ENCODE results near the gene PDHX.

Gene PDHX

DNA sequence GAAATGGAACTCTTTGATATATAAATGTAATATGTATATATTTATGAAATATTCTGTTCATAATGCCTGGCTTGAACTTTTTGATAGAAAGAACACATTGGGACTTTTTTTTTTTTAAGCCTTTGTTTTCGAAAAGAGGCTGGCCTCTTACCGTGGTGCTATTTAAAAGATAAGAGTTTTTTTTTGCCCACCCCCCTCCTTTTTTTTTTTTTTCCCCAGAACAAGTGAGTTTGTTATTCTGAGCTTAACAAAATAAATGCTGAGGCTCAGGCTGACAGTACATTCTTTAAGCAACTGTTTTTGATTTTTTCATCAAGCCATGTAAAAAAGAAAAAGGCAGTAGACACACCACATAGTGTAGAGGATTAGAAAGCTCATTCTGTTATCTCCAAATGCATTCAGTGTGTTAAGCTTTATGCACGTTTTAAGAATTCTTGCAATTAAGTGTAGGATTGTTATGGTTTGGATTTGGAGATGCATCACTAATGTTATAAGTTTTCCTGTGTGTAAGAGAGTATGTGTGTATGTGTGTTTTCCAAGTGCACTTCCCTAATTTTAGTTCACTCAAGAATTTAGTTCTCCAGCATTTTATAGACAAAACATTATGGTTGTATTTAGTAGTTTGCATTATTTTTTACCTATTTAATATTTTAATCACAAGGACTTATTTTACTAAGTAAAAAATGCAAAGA is 12.0 kb downstream of the PDHX start:
- H3K9me3 ChIP-seq = no peaks in the 10 kb centered on the region
- no peak overlapping the region for H3K4me3 ChIP-seq
- H3K27me3 ChIP-seq = no peaks in the 10 kb centered on the region
- DNase-seq = no peak
- no peak overlapping the region for H3K27ac ChIP-seq
- peaks cover 0 to 11% (median 7%) of the 10 kb centered on the region in 3 donors for H3K36me3 ChIP-seq
- TF ChIP-seq, protein P1, sequence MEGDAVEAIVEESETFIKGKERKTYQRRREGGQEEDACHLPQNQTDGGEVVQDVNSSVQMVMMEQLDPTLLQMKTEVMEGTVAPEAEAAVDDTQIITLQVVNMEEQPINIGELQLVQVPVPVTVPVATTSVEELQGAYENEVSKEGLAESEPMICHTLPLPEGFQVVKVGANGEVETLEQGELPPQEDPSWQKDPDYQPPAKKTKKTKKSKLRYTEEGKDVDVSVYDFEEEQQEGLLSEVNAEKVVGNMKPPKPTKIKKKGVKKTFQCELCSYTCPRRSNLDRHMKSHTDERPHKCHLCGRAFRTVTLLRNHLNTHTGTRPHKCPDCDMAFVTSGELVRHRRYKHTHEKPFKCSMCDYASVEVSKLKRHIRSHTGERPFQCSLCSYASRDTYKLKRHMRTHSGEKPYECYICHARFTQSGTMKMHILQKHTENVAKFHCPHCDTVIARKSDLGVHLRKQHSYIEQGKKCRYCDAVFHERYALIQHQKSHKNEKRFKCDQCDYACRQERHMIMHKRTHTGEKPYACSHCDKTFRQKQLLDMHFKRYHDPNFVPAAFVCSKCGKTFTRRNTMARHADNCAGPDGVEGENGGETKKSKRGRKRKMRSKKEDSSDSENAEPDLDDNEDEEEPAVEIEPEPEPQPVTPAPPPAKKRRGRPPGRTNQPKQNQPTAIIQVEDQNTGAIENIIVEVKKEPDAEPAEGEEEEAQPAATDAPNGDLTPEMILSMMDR (IDR thresholded peaks at IDR 0.05) = no peak
- peaks cover 0 to 51% (median 20%) of the 10 kb centered on the region in 4 donors for H3K4me1 ChIP-seq
- intact Hi-C loops (cut with DNase I; ENCODE audit: low total_unique reads) = loop anchor here (5.0 kb wide), 1 partner anchor 464 kb away; no protein-coding TSS in a partner anchor

DNA sequence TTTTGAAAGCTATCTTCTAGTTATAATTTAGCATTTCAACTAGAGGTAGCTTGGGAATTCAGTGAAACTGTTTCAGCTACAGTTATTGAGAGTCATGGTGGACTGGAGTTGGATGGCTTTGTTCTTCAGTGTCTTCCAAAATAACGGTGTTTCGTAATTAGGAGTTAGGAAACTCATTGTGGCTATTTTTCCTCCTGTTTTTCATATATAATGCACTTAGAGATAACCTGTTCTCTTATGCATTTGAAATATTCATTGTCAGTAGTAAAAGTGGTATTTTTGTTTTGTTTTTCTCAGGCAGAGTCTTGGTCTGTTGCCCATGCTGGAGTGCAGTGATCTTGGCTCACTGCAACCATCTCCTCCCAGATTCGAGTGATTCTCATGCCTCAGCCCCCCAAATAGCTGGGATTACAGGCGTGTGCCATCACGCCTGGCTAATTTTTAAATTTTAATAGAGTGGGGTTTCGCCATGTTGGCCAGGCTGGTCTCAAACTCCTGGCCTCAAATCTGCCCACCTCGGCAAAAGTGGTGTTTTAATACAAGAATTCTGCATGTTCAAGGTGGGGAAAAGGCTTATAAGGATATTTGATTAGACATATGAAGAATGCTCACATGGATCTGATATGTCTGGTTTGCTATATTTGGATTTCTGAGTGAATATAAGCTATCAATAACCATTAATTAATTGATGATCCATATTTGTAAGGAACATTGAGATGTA is 12.7 kb downstream of the PDHX start:
- Histone ChIP-seq H3K36me3 (peaks cover 0 to 11% (median 7%) of the 10 kb centered on the region in 3 donors), H3K27me3 (no peaks in the 10 kb centered on the region), H3K4me3 (no peak overlapping the region), H3K4me1 (peaks cover 0 to 46% (median 19%) of the 10 kb centered on the region in 4 donors), H3K9me3 (no peaks in the 10 kb centered on the region), H3K27ac (no peak overlapping the region)
- no peak for DNase-seq
- intact Hi-C loops (cut with DNase I; ENCODE audit: low total_unique reads) = loop anchor here (5.0 kb wide), 1 partner anchor 463 kb away; no protein-coding TSS in a partner anchor
- TF ChIP-seq, protein P1 (IDR thresholded peaks at IDR 0.05) = no peak

GRCh38 chr11:34929794-34930763 is 13.7 kb downstream of the PDHX start:
- intact Hi-C loops (cut with DNase I; ENCODE audit: low total_unique reads) = loop anchor here (5.0 kb wide), 1 partner anchor 462 kb away; no protein-coding TSS in a partner anchor
- DNase-seq = no peak
- H3K4me1 ChIP-seq = peaks cover 0 to 37% (median 12%) of the 10 kb centered on the region in 4 donors
- no peaks in the 10 kb centered on the region for H3K27me3 ChIP-seq
- TF ChIP-seq, protein P1 (IDR thresholded peaks at IDR 0.05) = no peak
- H3K4me3 ChIP-seq = no peak overlapping the region
- H3K36me3 ChIP-seq = peaks cover 0 to 11% (median 7%) of the 10 kb centered on the region in 3 donors
- H3K9me3 ChIP-seq = no peaks in the 10 kb centered on the region
- H3K27ac ChIP-seq = no peak overlapping the region

- Histone ChIP-seq H3K4me1 (peaks cover 0 to 15% (median 0%) of the 10 kb centered on the region in 4 donors), H3K36me3 (peaks cover 7 to 18% (median 11%) of the 10 kb centered on the region in 3 donors), H3K27me3 (no peaks in the 10 kb centered on the region), H3K4me3 (no peak overlapping the region), H3K9me3 (no peaks in the 10 kb centered on the region), H3K27ac (no peak overlapping the region)
- DNase-seq = no peak
- intact Hi-C loops (cut with DNase I; ENCODE audit: low total_unique reads) = no loop called here
- TF ChIP-seq, protein P1 (IDR thresholded peaks at IDR 0.05) = no peak
Observed at GRCh38 chr11:34936945-34937629, 20.7 kb downstream of the PDHX start.

DNA sequence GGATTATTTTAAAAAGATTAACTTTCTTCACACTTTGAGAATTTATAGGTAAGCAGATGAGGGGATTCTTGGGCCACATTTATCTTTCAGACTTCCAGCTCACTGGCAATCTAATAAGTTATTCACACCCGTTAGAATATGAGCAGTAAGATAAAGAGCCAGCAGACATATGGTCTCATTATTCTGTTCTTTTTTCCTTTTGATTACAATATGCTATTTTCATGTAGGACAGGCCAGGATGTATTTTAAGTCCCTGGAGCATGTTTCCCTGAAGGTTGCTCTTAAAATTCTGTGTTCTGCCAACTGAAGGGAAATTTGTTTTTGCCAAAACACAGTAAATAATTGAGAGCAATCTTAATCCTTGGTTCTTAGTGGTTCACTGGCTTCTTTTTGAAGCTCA is 22.2 kb downstream of the PDHX start:
- Histone ChIP-seq H3K4me1 (peaks cover 0 to 15% (median 0%) of the 10 kb centered on the region in 4 donors), H3K4me3 (no peak overlapping the region), H3K9me3 (no peaks in the 10 kb centered on the region), H3K27ac (no peak overlapping the region), H3K27me3 (no peaks in the 10 kb centered on the region), H3K36me3 (peaks cover 0 to 11% (median 7%) of the 10 kb centered on the region in 3 donors)
- no peak for DNase-seq
- intact Hi-C loops (cut with DNase I; ENCODE audit: low total_unique reads) = no loop called here
- TF ChIP-seq, protein P1 (IDR thresholded peaks at IDR 0.05) = no peak
